SH-SY5Y (cell line): ENCODE measurements around the gene LMLN.

Source experiments
- GATA2 ChIP-seq: IDR thresholded peaks from 2 replicates; pipeline ENCODE4 v1.6.1; 2011; ENCODE audit warnings: mild to moderate bottlenecking, low read depth, low read length
- GATA3 ChIP-seq: IDR thresholded peaks from 2 replicates; pipeline ENCODE4 v1.6.1; 2011; ENCODE audit warnings: low read depth, mild to moderate bottlenecking, low read length, moderate library complexity

DNA sequence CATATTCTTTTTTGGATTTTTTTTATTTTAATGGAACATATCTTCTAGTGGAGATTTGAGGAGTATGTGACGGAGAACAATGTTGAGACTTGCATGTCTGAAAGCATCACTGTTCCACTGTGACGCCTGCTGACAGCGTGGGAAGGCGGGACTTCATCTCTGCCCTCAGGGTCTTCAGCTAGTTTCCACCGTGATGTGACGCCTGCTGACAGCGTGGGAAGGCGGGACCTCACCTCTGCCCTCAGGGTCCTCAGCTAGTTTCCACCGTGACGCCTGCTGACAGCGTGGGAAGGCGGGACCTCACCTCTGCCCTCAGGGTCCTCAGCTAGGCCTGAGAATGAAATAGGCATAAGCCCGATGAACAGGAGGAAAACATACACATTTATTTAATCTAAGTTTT lies 70.7 kb downstream of the LMLN start:
- TF ChIP-seq GATA3: no peak
- no peak for TF ChIP-seq GATA2
